Cerebellar nuclear complex (tissue), 1 donor: Measurements from ENCODE around the gene CFAP92.
"Not testable (repeated sequence)": the region's sequence is repeated elsewhere in the genome, so short reads cannot be mapped to it uniquely, and the experiment has no call there.

Experiments used
- DNase-seq, 2 experiments: peaks; one replicate each; lab custom pipeline; 2025; lab: John Stamatoyannopoulos, UW

Gene CFAP92

GRCh38 chr3:128889139-128889894 lies 104.6 kb downstream of the CFAP92 start:
- DNase-seq = no peak

- no peak for DNase-seq
Observed at GRCh38 chr3:128884992-128885391, 108.9 kb downstream of the CFAP92 start.

- no peak for DNase-seq
Observed at GRCh38 chr3:128882719-128883118, 111.2 kb downstream of the CFAP92 start.

- DNase-seq = no peak
Observed at GRCh38 chr3:128881576-128881975, 112.3 kb downstream of the CFAP92 start.

- not testable (repeated sequence) for DNase-seq
Observed at GRCh38 chr3:128880455-128880854, 113.4 kb downstream of the CFAP92 start.

- no peak for DNase-seq
Observed at GRCh38 chr3:128879991-128880390, 113.9 kb downstream of the CFAP92 start.

GRCh38 chr3:128879125-128879969 lies 114.5 kb downstream of the CFAP92 start, which contains the start of gene ACAD9:
TSS of gene ACAD9 (plus strand) at chr3:128879620. CDS start at chr3:128879692, 72 bp downstream.
- peak; percentile 45 to 88 for DNase-seq

- peak in 1 of 2 experiments; percentile 1 for DNase-seq
Observed at GRCh38 chr3:128878556-128879124, 115.2 kb downstream of the CFAP92 start.

- DNase-seq = no peak
Observed at GRCh38 chr3:128878011-128878457, 115.8 kb downstream of the CFAP92 start.

GRCh38 chr3:128875556-128876120 lies 118.2 kb downstream of the CFAP92 start:
- no peak for DNase-seq

GRCh38 chr3:128874481-128875180 lies 119.2 kb downstream of the CFAP92 start:
- no peak for DNase-seq

GRCh38 chr3:128873244-128874022 lies 120.4 kb downstream of the CFAP92 start:
- no peak for DNase-seq

- DNase-seq = no peak
Observed at GRCh38 chr3:128872744-128873143, 121.1 kb downstream of the CFAP92 start.

- DNase-seq = no peak
Observed at GRCh38 chr3:128872282-128872681, 121.6 kb downstream of the CFAP92 start.

- DNase-seq = no peak
Observed at GRCh38 chr3:128870347-128870746, 123.5 kb downstream of the CFAP92 start.

- DNase-seq = no peak
Observed at GRCh38 chr3:128867200-128868125, 126.4 kb downstream of the CFAP92 start.

GRCh38 chr3:128864849-128865804 lies 128.7 kb downstream of the CFAP92 start:
- peak in 1 of 2 experiments; percentile 22 for DNase-seq

- peak in 1 of 2 experiments; percentile 22 for DNase-seq
Observed at GRCh38 chr3:128864351-128864811, 129.5 kb downstream of the CFAP92 start.
